Activated CD8-positive, alpha-beta T cell treated with anti-CD3 and anti-CD28 coated beads, Interleukin-2, amount 10 ng/mL, durations not matched to agents 7 days and 5 days (primary cell): ENCODE results near the gene GPR107. TPM values are rescaled to one million over a fixed set of nuclear protein-coding genes. Genes with fewer than 3 reads are reported as not detected.

Experiments used
- ATAC-seq: fragments of 150-1000 bp; cut with Tn5 transposase; one replicate; pipeline ENCODE4 v1.10.0; 2021; ENCODE audit warnings: moderate library complexity
- CTCF ChIA-PET: fragments of 350-600 bp; sonication (Branson Sonifier 250); formaldehyde crosslinking; loops from one replicate; lab custom pipeline; 2021; ENCODE audit warnings: antibody characterized with exemption; lab: Charles Lee
- POLR2A ChIA-PET: fragments of 350-600 bp; sonication (Branson Sonifier 250); formaldehyde crosslinking; loops from one replicate; lab custom pipeline; 2021; ENCODE audit warnings: antibody characterized with exemption; lab: Charles Lee
- DNase-seq: peaks from one replicate; pipeline ENCODE4 v3.0.0-alpha.2; 2020
- H3K27ac Mint-ChIP-seq: one replicate; pipeline ENCODE4 v1.8.0; 2021; ENCODE audit warnings: mild to moderate bottlenecking, mixed read lengths
- H3K27me3 Mint-ChIP-seq: one replicate; pipeline ENCODE4 v1.8.0; 2021; ENCODE audit warnings: low read depth, mixed read lengths
- H3K36me3 Mint-ChIP-seq: one replicate; pipeline ENCODE4 v1.8.0; 2021; ENCODE audit warnings: low read depth, mixed read lengths
- H3K4me1 Mint-ChIP-seq: one replicate; pipeline ENCODE4 v1.8.0; 2021; ENCODE audit warnings: low read depth, mixed read lengths
- H3K4me3 Mint-ChIP-seq: one replicate; pipeline ENCODE4 v1.8.0; 2021; ENCODE audit warnings: mild to moderate bottlenecking, mixed read lengths
- H3K9me3 Mint-ChIP-seq: one replicate; pipeline ENCODE4 v1.8.0; 2022; ENCODE audit warnings: mixed read lengths; ENCODE audit not compliant: insufficient read depth
- total RNA-seq, 2 experiments: library from RNA; stranded (reverse); gene quantifications; one replicate each; pipeline ENCODE4 v1.2.3, GENCODE V29; 2021

GPR107 gene
- total RNA-seq, 2 experiments from 2014 or later, result 22.5 to 24.4 TPM

GRCh38 chr9:130188860-130189481 lies 135.3 kb downstream of the GPR107 start:
- Mint-ChIP-seq H3K9me3 (no peaks in the 10 kb centered on the region), H3K27me3 (no peaks in the 10 kb centered on the region), H3K4me1 (no peaks in the 10 kb centered on the region), H3K36me3 (no peaks in the 10 kb centered on the region), H3K27ac (no peak overlapping the region), H3K4me3 (no peak overlapping the region)
- DNase-seq (no peak), ATAC-seq (no peak)
- ChIA-PET POLR2A (interaction anchor here (0.6 kb wide), 1 partner anchor 15 kb away, joined by 3 read pairs; no protein-coding TSS in a partner anchor), CTCF (interaction anchor here (0.9 kb wide), 1 partner anchor 82 kb away, joined by 3 read pairs; no protein-coding TSS in a partner anchor)

Other genes starting within 250 kb of the GPR107 start
- 10 to 100 TPM; 54.6 to 58.4 TPM for gene TOR1A, start 229.8 kb upstream of the GPR107 start, total RNA-seq
- gene C9orf78, start 218.6 kb upstream of the GPR107 start, total RNA-seq, result 10 to 100 TPM; 89.7 to 91.7 TPM
- gene USP20, start 218.4 kb upstream of the GPR107 start, total RNA-seq, result 10 to 100 TPM; 86.2 to 87.4 TPM
- gene FNBP1, start 10.7 kb upstream of the GPR107 start, total RNA-seq, result 100 to 1,000 TPM; 173 to 176 TPM
- gene NCS1, start 118.5 kb downstream of the GPR107 start, total RNA-seq, result 1 to 10 TPM; 3.3 TPM
- not detected for gene HMCN2, start 211.9 kb downstream of the GPR107 start, total RNA-seq